Epithelial cell of esophagus (primary cell): ENCODE results near the gene ADAMTSL5.
"Not testable (repeated sequence)": the region's sequence is repeated elsewhere in the genome, so short reads cannot be mapped to it uniquely, and the experiment has no call there.

ENCODE experiments used
- DNase-seq: peaks from one replicate; pipeline ENCODE4 v3.0.0; 2010; ENCODE audit warnings: low read depth
- H3K4me3 ChIP-seq: 2 replicates; pipeline ENCODE4 v1.5.1; 2011; ENCODE audit warnings: mild to moderate bottlenecking, low read length, control low read depth
- CTCF ChIP-seq: IDR thresholded peaks from 2 replicates; pipeline ENCODE4 v1.5.1; 2011; ENCODE audit warnings: low read depth, mild to moderate bottlenecking, low read length, control low read depth, inconsistent platforms; ENCODE audit not compliant: insufficient read depth; ENCODE audit errors: missing control alignments

ADAMTSL5 gene

GRCh38 chr19:1555487-1556389, 42.9 kb upstream of the ADAMTSL5 start:
- no peak overlapping the region for H3K4me3 ChIP-seq
- TF ChIP-seq CTCF = no peak
- DNase-seq = no peak

GRCh38 chr19:1554968-1555367, 42.1 kb upstream of the ADAMTSL5 start:
- no peak overlapping the region for H3K4me3 ChIP-seq
- DNase-seq = no peak
- TF ChIP-seq CTCF = no peak

GRCh38 chr19:1553415-1553814, 40.6 kb upstream of the ADAMTSL5 start:
- TF ChIP-seq CTCF = no peak
- no peak for DNase-seq
- no peak overlapping the region for H3K4me3 ChIP-seq

- TF ChIP-seq CTCF = no peak
- no peak for DNase-seq
- no peak overlapping the region for H3K4me3 ChIP-seq
Observed at GRCh38 chr19:1551068-1552040, 38.5 kb upstream of the ADAMTSL5 start.

- H3K4me3 ChIP-seq = no peak overlapping the region
- DNase-seq = no peak
- no peak for TF ChIP-seq CTCF
Observed at GRCh38 chr19:1549332-1549945, 36.6 kb upstream of the ADAMTSL5 start.

- no peak overlapping the region for H3K4me3 ChIP-seq
- DNase-seq = no peak
- no peak for TF ChIP-seq CTCF
Observed at GRCh38 chr19:1540365-1540925, 27.6 kb upstream of the ADAMTSL5 start.

GRCh38 chr19:1539749-1540148, 26.9 kb upstream of the ADAMTSL5 start:
- not testable (repeated sequence) for DNase-seq, H3K4me3 ChIP-seq
